ENCODE measurements around the gene VWF. TPM values are rescaled to one million over a fixed set of nuclear protein-coding genes. Genes with fewer than 3 reads are reported as not detected.

Gene VWF
- total and polyA plus RNA-seq, 12 donors, result 104 to 480 (median 253) TPM

DNA sequence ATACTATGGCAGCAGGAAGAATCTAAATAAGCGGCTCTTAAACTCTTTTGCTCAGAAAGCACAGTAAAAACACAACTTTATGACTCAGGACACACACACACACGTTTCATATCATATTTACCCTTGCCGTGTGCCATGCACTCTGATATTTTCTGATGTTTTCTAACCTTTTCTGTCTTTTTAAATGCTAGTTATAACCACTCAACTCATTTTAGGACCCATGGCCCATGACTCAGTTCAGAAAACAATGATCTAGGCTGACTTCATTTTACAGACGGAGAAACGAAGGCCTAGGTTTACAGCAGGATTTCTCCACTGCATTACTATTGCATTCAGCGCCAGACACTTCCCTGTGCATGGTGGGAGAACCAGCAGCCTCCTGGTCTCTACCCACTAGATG lies 9.1 kb downstream of the VWF start:
- intact Hi-C loops (cut with DNase I), result loop anchor here in 4 of 10 donors (5.0 kb wide), 2 partner anchors 38 to 43 kb away; no protein-coding TSS in a partner anchor
- WGBS, 2 donors, result 83 to 87% methylated on average over 6 of the region's 6 CpGs
- Histone ChIP-seq H3K27ac (peak overlapping the region; percentile 54 to 91 (median 89)), H3K36me3 (peaks cover 0 to 44% (median 2%) of the 10 kb centered on the region in 9 donors), H3K9me3 (no peaks in the 10 kb centered on the region), H3K4me1 (peaks cover 3 to 85% (median 23%) of the 10 kb centered on the region in 9 donors), H3K4me3 (peak overlapping the region in 2 of 10 donors; percentile 8 to 20), H3K27me3 (no peaks in the 10 kb centered on the region)
- ATAC-seq (no peak), DNase-seq (no peak)
- TF ChIP-seq, protein P1, sequence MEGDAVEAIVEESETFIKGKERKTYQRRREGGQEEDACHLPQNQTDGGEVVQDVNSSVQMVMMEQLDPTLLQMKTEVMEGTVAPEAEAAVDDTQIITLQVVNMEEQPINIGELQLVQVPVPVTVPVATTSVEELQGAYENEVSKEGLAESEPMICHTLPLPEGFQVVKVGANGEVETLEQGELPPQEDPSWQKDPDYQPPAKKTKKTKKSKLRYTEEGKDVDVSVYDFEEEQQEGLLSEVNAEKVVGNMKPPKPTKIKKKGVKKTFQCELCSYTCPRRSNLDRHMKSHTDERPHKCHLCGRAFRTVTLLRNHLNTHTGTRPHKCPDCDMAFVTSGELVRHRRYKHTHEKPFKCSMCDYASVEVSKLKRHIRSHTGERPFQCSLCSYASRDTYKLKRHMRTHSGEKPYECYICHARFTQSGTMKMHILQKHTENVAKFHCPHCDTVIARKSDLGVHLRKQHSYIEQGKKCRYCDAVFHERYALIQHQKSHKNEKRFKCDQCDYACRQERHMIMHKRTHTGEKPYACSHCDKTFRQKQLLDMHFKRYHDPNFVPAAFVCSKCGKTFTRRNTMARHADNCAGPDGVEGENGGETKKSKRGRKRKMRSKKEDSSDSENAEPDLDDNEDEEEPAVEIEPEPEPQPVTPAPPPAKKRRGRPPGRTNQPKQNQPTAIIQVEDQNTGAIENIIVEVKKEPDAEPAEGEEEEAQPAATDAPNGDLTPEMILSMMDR (IDR thresholded peaks at IDR 0.05), result no peak

DNA sequence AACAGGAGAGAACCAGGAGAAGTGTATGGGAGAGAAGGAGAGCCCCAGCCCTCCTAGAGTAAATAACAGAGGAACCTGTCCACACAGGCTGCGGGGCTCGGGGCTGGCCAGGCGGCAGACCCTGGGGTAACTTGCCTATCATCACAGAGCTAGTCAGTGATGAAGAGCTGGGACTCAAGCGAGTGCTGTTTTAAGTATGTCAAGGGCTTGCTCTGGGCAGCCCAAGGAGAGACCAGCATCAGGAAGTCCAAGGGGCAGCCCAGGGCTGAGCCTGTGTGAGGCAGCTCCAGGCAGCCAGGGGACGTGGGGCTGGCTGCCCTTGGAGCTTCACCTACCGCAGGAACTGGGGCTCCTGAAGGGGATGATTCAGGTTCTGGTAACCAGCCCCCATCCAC lies 10.0 kb downstream of the VWF start:
- peaks cover 3 to 87% (median 23%) of the 10 kb centered on the region in 9 donors for H3K4me1 ChIP-seq
- peak overlapping the region in 2 of 10 donors; percentile 8 to 20 for H3K4me3 ChIP-seq
- TF ChIP-seq, protein P1 (IDR thresholded peaks at IDR 0.05), result no peak
- no peak for ATAC-seq
- 88 to 90% methylated on average over 6 of the region's 6 CpGs for WGBS, 2 donors
- peaks cover 0 to 46% (median 7%) of the 10 kb centered on the region in 9 donors for H3K36me3 ChIP-seq
- peaks cover 0 to 4% (median 0%) of the 10 kb centered on the region in 11 donors for H3K9me3 ChIP-seq
- H3K27me3 ChIP-seq, result no peaks in the 10 kb centered on the region
- peak overlapping the region; percentile 37 to 91 (median 89) for H3K27ac ChIP-seq
- no peak for DNase-seq
- intact Hi-C loops (cut with DNase I), result no loop called here

DNA sequence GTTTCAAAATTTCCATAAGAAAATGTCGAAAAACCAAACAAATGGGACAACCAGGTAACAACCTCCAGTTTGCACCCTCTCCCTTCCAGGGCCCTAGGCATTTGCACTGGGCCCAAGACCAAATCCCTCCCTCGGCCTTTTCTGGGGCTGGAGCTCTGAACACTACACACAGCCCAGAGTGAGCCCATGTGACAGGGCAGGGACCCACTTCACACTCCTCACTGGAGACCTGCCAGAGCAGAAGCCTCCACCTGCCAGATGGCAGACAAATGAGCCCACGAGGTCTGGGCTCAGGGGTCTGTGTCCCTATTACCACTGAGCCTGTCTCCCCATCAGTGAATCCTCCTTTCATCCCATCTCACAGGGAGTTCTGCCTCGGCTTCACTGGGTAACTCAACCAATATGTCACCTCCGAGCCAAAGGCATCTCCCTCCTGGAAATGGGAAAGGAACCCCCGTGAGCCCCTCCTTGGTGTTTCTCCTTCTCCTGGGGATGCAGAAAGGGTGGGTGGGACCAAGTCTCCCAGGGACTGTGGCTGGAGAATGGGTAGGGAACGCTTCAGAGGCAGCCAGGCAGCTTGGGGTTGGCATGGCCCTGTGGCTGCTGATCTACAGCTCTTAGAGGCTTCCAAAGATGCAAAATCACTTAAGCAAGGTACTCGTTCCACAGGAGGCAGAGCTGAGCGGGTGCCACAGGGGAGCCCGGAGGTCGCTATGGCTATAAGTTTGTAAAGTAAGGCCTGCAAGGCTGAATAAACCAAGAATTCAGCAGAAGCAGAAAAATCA lies 10.6 kb downstream of the VWF start:
- H3K27ac ChIP-seq, result peak overlapping the region in 9 of 10 donors; percentile 37 to 91 (median 90)
- H3K27me3 ChIP-seq, result no peaks in the 10 kb centered on the region
- H3K36me3 ChIP-seq, result peaks cover 0 to 51% (median 7%) of the 10 kb centered on the region in 9 donors
- DNase-seq (no peak), ATAC-seq (peak in 2 of 8 donors; percentile 3 to 4)
- TF ChIP-seq, protein P1 (IDR thresholded peaks at IDR 0.05), result no peak
- peak overlapping the region in 1 of 10 donors; percentile 20 for H3K4me3 ChIP-seq
- intact Hi-C loops (cut with DNase I), result loop anchor here in 1 of 10 donors (2.0 kb wide), 1 partner anchor 23 kb away; no protein-coding TSS in a partner anchor
- WGBS, 2 donors, result 77 to 79% methylated on average over 11 of the region's 11 CpGs
- peaks cover 0 to 8% (median 0%) of the 10 kb centered on the region in 11 donors for H3K9me3 ChIP-seq
- H3K4me1 ChIP-seq, result peaks cover 3 to 86% (median 20%) of the 10 kb centered on the region in 9 donors

DNA sequence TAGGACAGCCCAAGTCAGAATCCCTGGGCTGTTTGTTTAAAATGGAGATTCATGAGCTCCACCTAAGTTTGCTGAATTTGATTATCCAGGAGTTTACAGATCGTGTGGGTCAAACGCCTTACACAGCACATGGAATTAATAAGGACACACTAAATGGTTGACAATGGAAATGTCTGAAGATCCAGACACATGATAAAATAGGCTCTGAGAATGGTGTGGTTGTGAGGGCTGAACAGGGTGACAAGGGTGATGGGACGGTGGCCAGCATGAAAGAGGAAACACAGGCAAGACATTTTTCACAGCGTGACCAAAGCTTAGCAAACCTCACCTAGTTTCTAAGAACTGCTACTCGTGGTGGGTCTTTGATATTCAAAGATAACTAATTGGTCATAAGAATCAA lies 12.5 kb downstream of the VWF start:
- WGBS, 2 donors, result 63 to 66% methylated on average over 5 of the region's 5 CpGs
- DNase-seq (no peak), ATAC-seq (no peak)
- Histone ChIP-seq H3K36me3 (peaks cover 0 to 59% (median 7%) of the 10 kb centered on the region in 9 donors), H3K27me3 (no peaks in the 10 kb centered on the region), H3K4me3 (no peak overlapping the region), H3K4me1 (peaks cover 3 to 74% (median 20%) of the 10 kb centered on the region in 9 donors), H3K27ac (peak overlapping the region in 5 of 10 donors; percentile 6 to 48 (median 14)), H3K9me3 (peaks cover 0 to 8% (median 0%) of the 10 kb centered on the region in 11 donors)
- intact Hi-C loops (cut with DNase I), result loop anchor here in 1 of 10 donors (2.0 kb wide), 1 partner anchor 21 kb away; no protein-coding TSS in a partner anchor
- TF ChIP-seq, protein P1 (IDR thresholded peaks at IDR 0.05), result no peak
